Effector memory CD4-positive, alpha-beta T cell (primary cell): Measurements from ENCODE around the gene MAFG.

Source experiments
- DNase-seq, 3 donors: peaks; one replicate each; pipeline ENCODE4 v3.0.0-alpha.2; 2020
- H3K27ac ChIP-seq: 2 replicates; pipeline ENCODE4 v1.7.0; 2013; ENCODE audit warnings: mild to moderate bottlenecking, low read length, moderate library complexity; ENCODE audit not compliant: insufficient read depth, poor library complexity, severe bottlenecking
- H3K27me3 ChIP-seq: replicated peaks from 2 replicates; pipeline ENCODE4 v1.7.0; 2013; ENCODE audit warnings: mild to moderate bottlenecking, low read length; ENCODE audit not compliant: insufficient read depth, control insufficient read depth, poor library complexity, severe bottlenecking
- H3K36me3 ChIP-seq: 2 replicates; pipeline ENCODE4 v1.7.0; 2013; ENCODE audit warnings: mild to moderate bottlenecking, low read length, moderate library complexity; ENCODE audit not compliant: control insufficient read depth, insufficient read depth
- H3K4me1 ChIP-seq: 2 replicates; pipeline ENCODE4 v1.7.0; 2013; ENCODE audit warnings: low read length, mild to moderate bottlenecking; ENCODE audit not compliant: control insufficient read depth, insufficient read depth, poor library complexity, severe bottlenecking
- H3K4me3 ChIP-seq: 2 replicates; pipeline ENCODE4 v1.7.0; 2013; ENCODE audit warnings: low read length, low read depth, mild to moderate bottlenecking; ENCODE audit not compliant: insufficient read depth, poor library complexity, severe bottlenecking
- H3K9me3 ChIP-seq: 2 replicates; pipeline ENCODE4 v1.7.0; 2013; ENCODE audit warnings: mild to moderate bottlenecking, low read length, moderate library complexity; ENCODE audit not compliant: control insufficient read depth

MAFG gene

GRCh38 chr17:81950501-81950900, 23.0 kb upstream of the MAFG start:
- Histone ChIP-seq H3K4me1 (peaks cover 4% of the 10 kb centered on the region), H3K4me3 (no peak overlapping the region), H3K27ac (no peak overlapping the region), H3K36me3 (no peaks in the 10 kb centered on the region), H3K27me3 (no peaks in the 10 kb centered on the region), H3K9me3 (no peaks in the 10 kb centered on the region)
- DNase-seq = no peak

DNA sequence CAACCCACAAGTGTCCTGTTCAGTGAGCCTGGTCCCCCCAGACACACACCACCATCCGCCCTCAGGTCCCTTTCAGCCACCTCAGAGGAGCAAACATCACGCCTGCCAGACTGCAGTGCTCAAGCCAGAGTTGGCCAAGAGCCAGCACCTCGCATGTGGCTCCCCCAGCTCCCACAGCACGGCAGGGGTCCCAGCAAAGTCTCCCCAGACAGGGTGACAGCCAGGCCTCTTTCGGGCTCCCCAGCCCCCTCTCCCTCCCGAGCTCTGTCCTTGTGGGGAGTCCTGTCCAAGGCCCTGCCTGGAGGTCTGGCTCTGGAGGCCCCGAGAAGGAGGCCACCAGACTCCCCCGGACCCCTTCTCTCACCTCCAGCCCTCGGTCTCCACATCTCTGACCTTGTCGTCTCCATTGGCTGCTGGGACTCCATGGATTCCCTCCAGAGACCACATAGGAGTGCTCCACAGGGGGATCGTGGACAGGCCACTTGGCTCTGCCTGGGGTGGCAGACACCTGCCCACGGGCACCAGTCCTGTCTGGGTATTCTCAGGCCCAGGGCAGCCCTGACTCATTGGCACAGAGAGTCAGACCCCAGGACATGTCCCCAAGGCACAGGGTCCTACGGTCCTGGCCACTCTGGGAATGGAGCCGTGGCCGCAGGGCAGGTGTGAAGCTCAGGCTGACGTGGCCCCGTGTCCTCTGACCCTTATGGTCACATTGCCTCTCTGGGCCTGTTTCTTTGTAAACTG, 21.3 kb upstream of the MAFG start:
- H3K4me1 ChIP-seq = peaks cover 4% of the 10 kb centered on the region
- no peak for DNase-seq

GRCh38 chr17:81947189-81947588, 19.7 kb upstream of the MAFG start, which contains the start of gene MYADML2:
MYADML2 (minus strand) TSS chr17:81947233; CDS start chr17:81941741, 5,492 bp downstream.
- H3K4me3 ChIP-seq = no peak within 1 kb of the TSS
- H3K27ac ChIP-seq = no peak within 1 kb of the TSS
- H3K4me1 ChIP-seq = no peaks in the 10 kb centered on the region
- H3K27me3 ChIP-seq = peaks cover 2% of the 10 kb centered on the region
- DNase-seq = no peak
- no peaks in the 10 kb centered on the region for H3K36me3 ChIP-seq
- no peaks in the 10 kb centered on the region for H3K9me3 ChIP-seq

More for the DNA sequence above, 21.3 kb upstream of the MAFG start:
- H3K27me3 ChIP-seq = no peaks in the 10 kb centered on the region
- H3K4me3 ChIP-seq = no peak overlapping the region
- H3K9me3 ChIP-seq = no peaks in the 10 kb centered on the region
- H3K27ac ChIP-seq = no peak overlapping the region
- H3K36me3 ChIP-seq = no peaks in the 10 kb centered on the region

DNA sequence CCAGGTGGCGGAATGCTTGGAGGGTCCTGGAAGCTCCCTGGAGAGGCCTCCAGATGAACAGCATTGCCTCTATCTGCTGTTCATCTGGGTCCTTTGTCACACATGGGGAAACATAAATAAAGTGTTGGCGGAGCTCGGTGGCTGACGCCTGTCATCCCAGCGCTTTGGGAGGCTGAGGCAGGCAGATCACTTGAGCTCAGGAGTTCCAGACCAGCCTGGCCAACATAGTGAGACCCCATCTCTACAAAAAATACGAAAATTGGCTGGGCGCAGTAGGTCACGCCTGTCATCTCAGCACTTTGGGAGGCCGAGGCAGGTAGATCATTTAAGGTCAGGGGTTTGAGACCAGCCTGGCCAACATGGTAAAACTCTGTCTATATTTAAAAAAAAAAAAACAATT, 17.3 kb upstream of the MAFG start:
- no peak for DNase-seq
- no peak overlapping the region for H3K4me3 ChIP-seq
- H3K27me3 ChIP-seq = peaks cover 6% of the 10 kb centered on the region
- no peaks in the 10 kb centered on the region for H3K4me1 ChIP-seq
- no peaks in the 10 kb centered on the region for H3K9me3 ChIP-seq
- no peak overlapping the region for H3K27ac ChIP-seq
- no peaks in the 10 kb centered on the region for H3K36me3 ChIP-seq

GRCh38 chr17:81942167-81942553, 14.6 kb upstream of the MAFG start:
- Histone ChIP-seq H3K4me1 (peaks cover 3% of the 10 kb centered on the region), H3K27me3 (peaks cover 6% of the 10 kb centered on the region), H3K4me3 (no peak overlapping the region), H3K9me3 (no peaks in the 10 kb centered on the region), H3K36me3 (no peaks in the 10 kb centered on the region), H3K27ac (no peak overlapping the region)
- DNase-seq = no peak

DNA sequence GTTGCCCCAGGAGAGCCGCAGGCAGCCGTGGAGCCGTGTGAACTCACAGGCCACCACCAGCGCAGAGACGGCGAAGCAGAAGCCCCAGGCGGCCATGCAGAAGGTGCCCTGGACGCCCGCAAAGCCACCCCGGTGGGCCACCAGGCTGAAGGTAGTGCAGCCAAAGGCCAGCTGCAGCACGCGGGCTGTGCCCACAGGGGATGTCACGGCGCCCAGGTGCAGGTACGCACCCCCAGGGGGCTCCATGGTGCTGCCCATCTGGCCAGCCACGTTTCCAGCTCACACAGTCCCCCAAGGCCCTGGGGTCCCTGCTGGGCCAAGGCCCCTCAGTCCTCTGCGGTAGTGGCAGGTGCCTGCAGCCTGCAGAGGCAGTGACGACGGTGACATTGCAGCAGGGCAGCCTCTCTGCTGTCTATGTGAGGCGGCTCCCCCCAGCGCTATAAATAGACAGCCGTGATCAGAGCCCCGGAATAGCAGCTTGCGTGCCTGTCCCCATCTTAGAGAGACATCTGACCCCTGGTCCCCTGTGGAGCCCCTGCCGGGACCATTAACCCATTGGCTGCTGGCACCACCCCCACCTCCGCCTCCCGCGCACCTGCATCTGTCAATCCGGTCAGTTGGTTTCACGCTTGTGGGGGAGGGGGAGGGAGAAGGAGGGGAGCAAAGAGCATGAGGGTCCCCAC, 14.1 kb upstream of the MAFG start:
- DNase-seq = no peak

GRCh38 chr17:81940538-81941483, 13.3 kb upstream of the MAFG start:
- no peak overlapping the region for H3K27ac ChIP-seq
- no peak overlapping the region for H3K4me3 ChIP-seq
- no peaks in the 10 kb centered on the region for H3K9me3 ChIP-seq
- peaks cover 6% of the 10 kb centered on the region for H3K27me3 ChIP-seq
- DNase-seq = no peak
- no peaks in the 10 kb centered on the region for H3K36me3 ChIP-seq
- peaks cover 8% of the 10 kb centered on the region for H3K4me1 ChIP-seq

More for the DNA sequence above, 14.1 kb upstream of the MAFG start:
- H3K27me3 ChIP-seq = peaks cover 6% of the 10 kb centered on the region
- no peaks in the 10 kb centered on the region for H3K9me3 ChIP-seq
- no peak overlapping the region for H3K4me3 ChIP-seq
- no peaks in the 10 kb centered on the region for H3K36me3 ChIP-seq
- H3K27ac ChIP-seq = no peak overlapping the region
- H3K4me1 ChIP-seq = peaks cover 5% of the 10 kb centered on the region

- Histone ChIP-seq H3K4me3 (no peak overlapping the region), H3K4me1 (peaks cover 8% of the 10 kb centered on the region), H3K27me3 (peaks cover 6% of the 10 kb centered on the region), H3K27ac (no peak overlapping the region), H3K36me3 (no peaks in the 10 kb centered on the region), H3K9me3 (no peaks in the 10 kb centered on the region)
- DNase-seq = no peak
Measured at GRCh38 chr17:81939881-81940385, 12.4 kb upstream of the MAFG start.

DNA sequence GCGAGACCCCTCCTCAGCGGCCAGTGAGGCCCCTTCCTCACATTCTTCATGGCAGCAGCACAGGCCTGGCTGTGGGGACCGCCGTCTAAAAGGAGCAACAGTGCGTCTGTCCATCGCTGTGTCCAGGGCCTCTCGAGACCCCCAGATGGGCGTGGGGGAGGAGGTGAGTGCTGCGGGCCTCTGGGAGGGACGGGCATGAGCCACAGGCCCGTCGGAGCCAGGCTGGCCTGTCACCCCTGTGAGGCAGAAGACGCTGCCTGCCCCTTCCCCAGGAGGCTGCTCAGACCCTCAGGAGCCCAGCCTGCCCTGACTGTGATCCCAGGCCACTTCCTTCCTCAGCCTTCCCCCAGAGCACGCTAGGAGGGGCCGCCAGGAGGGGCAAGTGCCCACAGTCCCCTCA, 11.7 kb upstream of the MAFG start:
- Histone ChIP-seq H3K27ac (no peak overlapping the region), H3K4me3 (no peak overlapping the region), H3K36me3 (no peaks in the 10 kb centered on the region), H3K9me3 (no peaks in the 10 kb centered on the region), H3K27me3 (peaks cover 6% of the 10 kb centered on the region), H3K4me1 (peaks cover 8% of the 10 kb centered on the region)
- DNase-seq = no peak
